Astrocyte (in vitro differentiated cells and primary cell): ENCODE results near the gene BHLHE40. TPM values are rescaled to one million over a fixed set of nuclear protein-coding genes. Genes with fewer than 3 reads are reported as not detected.

Experiments used
- DNase-seq: peaks from one replicate; pipeline ENCODE4 v3.0.0-alpha.2; 2010; ENCODE audit warnings: low read depth
- FAIRE-seq: peaks from 2 replicates; lab custom pipeline; 2011; peaks lifted over from hg19 to GRCh38; lab: Jason Lieb, UNC
- H2AFZ ChIP-seq: 2 replicates; pipeline ENCODE4 v1.6.0; 2012; ENCODE audit warnings: low read depth, low read length, inconsistent platforms
- H3K27ac ChIP-seq: 2 replicates; pipeline ENCODE4 v1.5.1; 2011; ENCODE audit warnings: low read depth, low read length, inconsistent platforms
- H3K27me3 ChIP-seq: 2 replicates; pipeline ENCODE4 v1.6.0; 2011; ENCODE audit warnings: low read length, inconsistent platforms; ENCODE audit not compliant: insufficient read depth
- H3K36me3 ChIP-seq: 2 replicates; pipeline ENCODE4 v1.5.1; 2011; ENCODE audit warnings: low read length, inconsistent platforms; ENCODE audit not compliant: insufficient read depth
- H3K4me1 ChIP-seq: 2 replicates; pipeline ENCODE4 v1.5.1; 2011; ENCODE audit warnings: low read length, inconsistent platforms; ENCODE audit not compliant: insufficient read depth
- H3K4me2 ChIP-seq: 2 replicates; pipeline ENCODE4 v1.6.0; 2012; ENCODE audit warnings: low read length, inconsistent platforms
- H3K4me3 ChIP-seq: 2 replicates; pipeline ENCODE4 v1.5.1; 2011; ENCODE audit warnings: low read depth, mild to moderate bottlenecking, low read length, inconsistent platforms; ENCODE audit not compliant: insufficient read depth
- H3K79me2 ChIP-seq: 2 replicates; pipeline ENCODE4 v1.6.0; 2012; ENCODE audit warnings: mild to moderate bottlenecking, low read length, inconsistent platforms; ENCODE audit not compliant: insufficient read depth
- H3K9ac ChIP-seq: 2 replicates; pipeline ENCODE4 v1.6.0; 2012; ENCODE audit warnings: mild to moderate bottlenecking, low read length, inconsistent platforms
- H3K9me3 ChIP-seq: 2 replicates; pipeline ENCODE4 v1.5.1; 2012; ENCODE audit warnings: low read depth, mild to moderate bottlenecking, low read length, inconsistent platforms; ENCODE audit not compliant: insufficient read depth
- H4K20me1 ChIP-seq: 2 replicates; pipeline ENCODE4 v1.6.0; 2012; ENCODE audit warnings: low read length, inconsistent platforms; ENCODE audit not compliant: insufficient read depth
- H3K27ac Mint-ChIP-seq: one replicate; pipeline ENCODE4 v1.8.0; 2021; ENCODE audit warnings: mild to moderate bottlenecking, mixed read lengths; ENCODE audit not compliant: unreplicated experiment
- H3K27me3 Mint-ChIP-seq: one replicate; pipeline ENCODE4 v1.8.0; 2021; ENCODE audit warnings: low read depth, mixed read lengths; ENCODE audit not compliant: unreplicated experiment
- H3K36me3 Mint-ChIP-seq: one replicate; pipeline ENCODE4 v1.8.0; 2021; ENCODE audit warnings: low read depth, mixed read lengths; ENCODE audit not compliant: unreplicated experiment
- H3K4me1 Mint-ChIP-seq: one replicate; pipeline ENCODE4 v1.8.0; 2021; ENCODE audit warnings: low read depth, mixed read lengths; ENCODE audit not compliant: unreplicated experiment
- H3K4me3 Mint-ChIP-seq: one replicate; pipeline ENCODE4 v1.8.0; 2021; ENCODE audit warnings: mild to moderate bottlenecking, moderate library complexity, mixed read lengths; ENCODE audit not compliant: unreplicated experiment
- H3K9me3 Mint-ChIP-seq: one replicate; pipeline ENCODE4 v1.8.0; 2021; ENCODE audit warnings: mild to moderate bottlenecking, mixed read lengths; ENCODE audit not compliant: unreplicated experiment
- CTCF ChIP-seq: IDR thresholded peaks from 2 replicates; pipeline ENCODE4 v1.5.1; 2011; ENCODE audit warnings: low read depth, mild to moderate bottlenecking, inconsistent platforms, low read length, moderate library complexity; ENCODE audit not compliant: insufficient read depth
- EZH2 ChIP-seq: IDR thresholded peaks from 2 replicates; pipeline ENCODE4 v1.6.1; 2012; ENCODE audit warnings: mild to moderate bottlenecking, low read length, inconsistent platforms; ENCODE audit not compliant: insufficient read depth
- total RNA-seq: library from RNA; stranded (reverse); gene quantifications from 2 replicates; pipeline ENCODE4 v1.2.1, GENCODE V29; 2021

BHLHE40 gene
- total RNA-seq, 1 donor from 2014 or later = 156 TPM

DNA sequence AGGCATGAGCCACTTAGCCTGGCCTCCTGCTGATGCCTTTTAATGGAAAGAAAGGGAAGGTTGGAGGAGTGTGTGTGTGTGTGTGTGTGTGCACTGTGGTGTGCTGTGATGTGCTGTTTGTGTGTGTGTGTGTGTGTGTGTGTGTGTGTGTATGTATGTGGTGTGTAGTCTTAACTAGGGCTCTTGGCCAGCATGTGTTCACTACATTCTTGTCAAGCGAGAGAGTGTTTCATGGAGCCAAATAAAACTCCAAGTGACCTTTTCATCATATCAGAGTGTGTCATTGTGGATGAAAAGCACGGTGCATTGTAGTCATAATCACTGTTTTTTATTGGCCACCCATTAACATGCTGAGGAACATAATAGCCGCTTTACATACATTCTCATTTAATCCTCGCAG lies 30.8 kb upstream of the BHLHE40 start:
- H3K36me3 ChIP-seq = no peaks in the 10 kb centered on the region
- H2AFZ ChIP-seq = no peak overlapping the region
- TF ChIP-seq CTCF (no peak), EZH2 (no peak)
- H3K4me1 Mint-ChIP-seq = peaks cover 2% of the 10 kb centered on the region
- peak overlapping the region; percentile 27 for H3K27ac Mint-ChIP-seq
- H3K27me3 ChIP-seq = no peaks in the 10 kb centered on the region
- no peak overlapping the region for H3K4me3 ChIP-seq
- no peak overlapping the region for H3K4me2 ChIP-seq
- H3K4me3 Mint-ChIP-seq = no peak overlapping the region
- H3K27ac ChIP-seq = no peak overlapping the region
- H3K9ac ChIP-seq = no peak overlapping the region
- no peaks in the 10 kb centered on the region for H4K20me1 ChIP-seq
- no peaks in the 10 kb centered on the region for H3K79me2 ChIP-seq
- FAIRE-seq (no peak), DNase-seq (peak; percentile 41)
- H3K27me3 Mint-ChIP-seq = no peaks in the 10 kb centered on the region
- peaks cover 3% of the 10 kb centered on the region for H3K4me1 ChIP-seq
- no peaks in the 10 kb centered on the region for H3K36me3 Mint-ChIP-seq
- H3K9me3 Mint-ChIP-seq = no peaks in the 10 kb centered on the region
- H3K9me3 ChIP-seq = no peaks in the 10 kb centered on the region

DNA sequence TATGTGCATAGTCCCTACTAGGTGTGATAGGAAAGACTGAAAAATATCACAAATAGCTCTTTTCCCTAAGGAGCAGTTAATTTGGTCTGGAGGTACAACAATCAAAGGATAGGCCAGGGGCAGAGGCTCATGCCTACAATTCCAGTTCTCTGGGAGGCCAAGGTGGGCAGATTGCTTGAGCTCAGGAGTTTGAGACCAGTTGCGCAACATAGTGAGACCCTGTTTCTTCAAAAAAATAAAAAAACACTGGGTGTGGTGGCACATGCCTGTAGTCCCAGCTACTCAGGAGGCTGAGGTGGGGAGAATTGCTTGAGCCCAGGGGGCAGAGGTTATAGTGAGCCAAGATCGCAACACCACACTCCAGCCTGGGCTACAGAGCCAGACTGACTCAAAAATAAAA lies 30.2 kb upstream of the BHLHE40 start:
- FAIRE-seq (no peak), DNase-seq (no peak)
- Mint-ChIP-seq H3K4me3 (no peak overlapping the region), H3K4me1 (peaks cover 2% of the 10 kb centered on the region), H3K9me3 (peaks cover 3% of the 10 kb centered on the region), H3K27ac (peak overlapping the region; percentile 27), H3K27me3 (no peaks in the 10 kb centered on the region), H3K36me3 (no peaks in the 10 kb centered on the region)
- no peaks in the 10 kb centered on the region for H3K9me3 ChIP-seq
- peaks cover 3% of the 10 kb centered on the region for H3K4me1 ChIP-seq
- no peak overlapping the region for H3K4me2 ChIP-seq
- TF ChIP-seq EZH2 (no peak), CTCF (no peak)
- H3K79me2 ChIP-seq = no peaks in the 10 kb centered on the region
- no peaks in the 10 kb centered on the region for H4K20me1 ChIP-seq
- H3K27me3 ChIP-seq = no peaks in the 10 kb centered on the region
- H3K9ac ChIP-seq = no peak overlapping the region
- H3K27ac ChIP-seq = no peak overlapping the region
- no peak overlapping the region for H2AFZ ChIP-seq
- no peak overlapping the region for H3K4me3 ChIP-seq
- H3K36me3 ChIP-seq = no peaks in the 10 kb centered on the region

DNA sequence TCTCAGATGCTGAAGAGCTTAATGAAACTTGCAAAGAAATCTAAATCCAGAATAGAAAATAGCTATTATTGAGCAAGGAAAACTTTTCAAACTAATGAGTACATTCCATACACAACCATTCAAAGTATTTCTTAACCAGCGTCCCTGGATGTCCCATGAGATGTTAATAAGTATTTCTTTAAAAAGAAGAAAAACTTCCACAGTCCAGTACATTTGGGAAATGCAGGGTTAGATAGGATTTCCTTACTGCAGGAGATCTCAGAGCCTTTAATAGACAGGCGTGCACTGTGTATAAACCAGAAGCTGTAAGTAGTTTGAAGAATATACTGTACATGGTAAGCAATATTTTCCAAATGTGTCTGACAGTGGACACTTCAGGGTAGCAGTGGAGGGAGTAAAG lies 29.6 kb upstream of the BHLHE40 start:
- H2AFZ ChIP-seq = no peak overlapping the region
- FAIRE-seq (no peak), DNase-seq (no peak)
- no peaks in the 10 kb centered on the region for H3K36me3 Mint-ChIP-seq
- no peaks in the 10 kb centered on the region for H3K27me3 Mint-ChIP-seq
- H3K27ac ChIP-seq = no peak overlapping the region
- H3K4me1 ChIP-seq = peaks cover 3% of the 10 kb centered on the region
- H3K9ac ChIP-seq = no peak overlapping the region
- no peaks in the 10 kb centered on the region for H3K79me2 ChIP-seq
- no peak overlapping the region for H3K4me3 Mint-ChIP-seq
- peaks cover 2% of the 10 kb centered on the region for H3K4me1 Mint-ChIP-seq
- no peaks in the 10 kb centered on the region for H3K9me3 ChIP-seq
- no peak for TF ChIP-seq CTCF
- TF ChIP-seq EZH2 = no peak
- H4K20me1 ChIP-seq = no peaks in the 10 kb centered on the region
- no peaks in the 10 kb centered on the region for H3K36me3 ChIP-seq
- no peak overlapping the region for H3K4me3 ChIP-seq
- no peaks in the 10 kb centered on the region for H3K27me3 ChIP-seq
- peaks cover 3% of the 10 kb centered on the region for H3K9me3 Mint-ChIP-seq
- H3K4me2 ChIP-seq = no peak overlapping the region
- H3K27ac Mint-ChIP-seq = no peak overlapping the region
